Heart left ventricle (tissue), 16 donors: ENCODE measurements around the gene CCL20. TPM values are rescaled to one million over a fixed set of nuclear protein-coding genes. Genes with fewer than 3 reads are reported as not detected.

ENCODE experiments used
- ATAC-seq, 4 donors: fragments of 200-7000 bp; cut with Tn5 transposase; one replicate each; pipeline ENCODE4 v1.9.1; 2020 to 2022; ENCODE audit warnings: moderate library complexity in 4 of 4, mild to moderate bottlenecking in 3 of 4, moderate number of reproducible peaks in 1 of 4
- DNase-seq, 5 donors: peaks; one replicate each; pipeline ENCODE4 v3.0.0-alpha.2; 2020
- H3K27ac ChIP-seq, 12 donors: fragments of 200-600 bp; sonication (generic) in 4 of 12; one replicate each; pipeline versions ENCODE4 v1.5.0 to v1.8.0; 2016 to 2022; ENCODE audit warnings: mild to moderate bottlenecking in 2 of 12
- H3K27me3 ChIP-seq, 9 donors: fragments of 200-600 bp; sonication (generic) in 2 of 9; one replicate each; pipeline versions ENCODE4 v1.5.1 to v1.8.0; 2016 to 2022; ENCODE audit warnings: mild to moderate bottlenecking in 3 of 9
- H3K36me3 ChIP-seq, 9 donors: fragments of 200-600 bp; sonication (generic) in 2 of 9; one replicate each; pipeline versions ENCODE4 v1.5.0 to v1.8.0; 2018 to 2022; ENCODE audit warnings: mild to moderate bottlenecking in 2 of 9
- H3K4me1 ChIP-seq, 12 donors: fragments of 200-600 bp; sonication (generic) in 4 of 12; one replicate each; pipeline versions ENCODE4 v1.5.0 to v1.8.0; 2016 to 2022; ENCODE audit warnings: mild to moderate bottlenecking in 3 of 12
- H3K4me3 ChIP-seq, 12 donors: fragments of 200-600 bp; sonication (generic) in 4 of 12; one replicate each; pipeline versions ENCODE4 v1.5.0 to v1.8.0; 2017 to 2022; ENCODE audit warnings: mild to moderate bottlenecking in 9 of 12, moderate library complexity in 4 of 12
- H3K9me3 ChIP-seq, 12 donors: fragments of 200-600 bp; sonication (generic) in 4 of 12; one replicate each; pipeline versions ENCODE4 v1.5.0 to v1.8.0; 2016 to 2022; ENCODE audit warnings: mild to moderate bottlenecking in 1 of 12
- CTCF ChIP-seq, 12 donors: fragments of 200-600 bp; sonication (generic) in 4 of 12; IDR thresholded peaks; one replicate each; pipeline versions ENCODE4 v1.5.0 to v1.8.0; 2018 to 2022; ENCODE audit warnings: antibody characterized with exemption in 12 of 12, mild to moderate bottlenecking in 5 of 12
- POLR2A ChIP-seq, 2 donors: fragments of 450-650 bp; IDR thresholded peaks; one replicate each; pipeline ENCODE4 v1.6.1; 2017; ENCODE audit warnings: antibody characterized with exemption in 2 of 2, mild to moderate bottlenecking in 2 of 2, moderate library complexity in 2 of 2
- WGBS, 4 donors: extraction: QIAGEN DNeasy Blood & Tissue Kit in 2 of 4; methylation state at CpG; one replicate each; pipeline versions ENCODE4 v1.1.5 to v1.1.7; 2013 to 2018; 5-methylcytosine and 5-hydroxymethylcytosine counted together
- intact Hi-C, 10 donors: fragments of 100-400 bp; cut with DNase I; formaldehyde crosslinking; loops; one replicate each; pipeline versions ENCODE4 v1.11.1 to v1.14.2; 2022
- polyA plus RNA-seq, 2 donors: library from polyadenylated mRNA; stranded (reverse); fragments of 200-250 nt; gene quantifications; one replicate each; pipeline ENCODE4 v1.2.3, GENCODE V29; 2013
- total RNA-seq, 9 donors: library from RNA; depleted of rRNA in 2 of 9; stranded (reverse); fragments of >200 nt in 2 of 9; fragmentation: NEBNext Ultra II Directional in 3 of 9; extraction: Animal tissue kit (Norgen Biotek cat#: 25700) in 3 of 9; gene quantifications; one replicate each; pipeline versions ENCODE4 v1.1.0 to v1.2.4, GENCODE V29; 2016 to 2023
- donor health status: ischemic (EF 13 %, LVEDD 7.1; RV severe dilation, severe dysfunction).
- donor health status: healthy with polysubstance abuse.
- donor health status: DM: no; HTN: yes; CAD: no.
- donor health status: DM: no; HTN: no; CAD: no.
- donor health status: ischemic (EF 25% LVEDD 6.9; RV normal size, moderate dysfunction).
- donor health status: ischemic (EF 25% LVEDD 5.7; RV mildly dilated, moderate dysfunction).
- donor health status: healthy.
- donor health status: DM: yes; HTN: yes; CAD: no.
- donor health status: ischemic (EF 35%, LVEDD 5.7; RV mildly dilated, moderate dysfunction).
- donor health status: nonischemic (EF 11% LVEDD 7.7; RV severe dilation, severe dysfunction).
- donor health status: DM: yes; HTN: yes; CAD: no.
- donor health status: PGD.
- donor health status: ischemic (EF 29% LVEDD 5.4; RV normal size, mild dysfunction).
- donor health status: nonischemic (EF 23%, LVEDD 6.1; RV moderate dilation, normal function).

The CCL20 gene
- total and polyA plus RNA-seq, 11 donors = 0.48 to 1.1 TPM; not detected in 9

GRCh38 chr2:227860221-227860641 lies 46.6 kb downstream of the CCL20 start:
- Histone ChIP-seq H3K27ac (no peak overlapping the region), H3K4me3 (no peak overlapping the region), H3K36me3 (no peaks in the 10 kb centered on the region), H3K27me3 (peaks cover 0 to 5% (median 0%) of the 10 kb centered on the region in 9 donors), H3K4me1 (peaks cover 0 to 22% (median 0%) of the 10 kb centered on the region in 12 donors), H3K9me3 (no peaks in the 10 kb centered on the region)
- intact Hi-C loops = loop anchor here in 1 of 10 donors (10.0 kb wide), 1 partner anchor 455 kb away; no protein-coding TSS in a partner anchor
- DNase-seq = no peak
- TF ChIP-seq CTCF (IDR thresholded peaks at IDR 0.05) (no peak), POLR2A (IDR thresholded peaks at IDR 0.05) (no peak)
- ATAC-seq = peak in 1 of 4 donors; percentile 42
- 73 to 77% (median 75%) methylated on average over 5 to 6 of the region's 6 CpGs for WGBS, 4 donors

GRCh38 chr2:227861011-227861410 lies 47.4 kb downstream of the CCL20 start:
- Histone ChIP-seq H3K4me1 (peaks cover 0 to 22% (median 0%) of the 10 kb centered on the region in 12 donors), H3K9me3 (no peaks in the 10 kb centered on the region), H3K4me3 (no peak overlapping the region), H3K36me3 (no peaks in the 10 kb centered on the region), H3K27me3 (peaks cover 0 to 2% (median 0%) of the 10 kb centered on the region in 9 donors), H3K27ac (no peak overlapping the region)
- DNase-seq (no peak), ATAC-seq (no peak)
- TF ChIP-seq POLR2A (IDR thresholded peaks at IDR 0.05) (no peak), CTCF (IDR thresholded peaks at IDR 0.05) (no peak)
- intact Hi-C loops = loop anchor here in 1 of 10 donors (10.0 kb wide), 1 partner anchor 456 kb away; no protein-coding TSS in a partner anchor
- 44 to 55% (median 51%) methylated on average over 2 of the region's 2 CpGs for WGBS, 4 donors

GRCh38 chr2:227862227-227862740 lies 48.6 kb downstream of the CCL20 start:
- Histone ChIP-seq H3K27ac (no peak overlapping the region), H3K27me3 (peaks cover 0 to 3% (median 0%) of the 10 kb centered on the region in 9 donors), H3K36me3 (no peaks in the 10 kb centered on the region), H3K9me3 (no peaks in the 10 kb centered on the region), H3K4me1 (peaks cover 0 to 22% (median 0%) of the 10 kb centered on the region in 12 donors), H3K4me3 (no peak overlapping the region)
- DNase-seq (no peak), ATAC-seq (no peak)
- intact Hi-C loops = loop anchor here in 1 of 10 donors (10.0 kb wide), 1 partner anchor 457 kb away; no protein-coding TSS in a partner anchor
- no peak for TF ChIP-seq POLR2A (IDR thresholded peaks at IDR 0.05)
- peak in 11 of 12 donors; percentile 30 to 70 (median 54) for TF ChIP-seq CTCF (IDR thresholded peaks at IDR 0.05)
- WGBS, 4 donors = 39 to 51% (median 45%) methylated on average over 8 of the region's 8 CpGs

GRCh38 chr2:227862741-227863588 lies 49.3 kb downstream of the CCL20 start:
- ATAC-seq (peak in 2 of 4 donors; percentile 68 to 75), DNase-seq (peak in 1 of 5 donors; percentile 44)
- H3K36me3 ChIP-seq = no peaks in the 10 kb centered on the region
- intact Hi-C loops = loop anchor here in 1 of 10 donors (10.0 kb wide), 1 partner anchor 458 kb away; no protein-coding TSS in a partner anchor
- H3K27ac ChIP-seq = peak overlapping the region in 2 of 12 donors; percentile 10 to 60
- H3K4me1 ChIP-seq = peaks cover 0 to 22% (median 0%) of the 10 kb centered on the region in 12 donors
- TF ChIP-seq POLR2A (IDR thresholded peaks at IDR 0.05) = no peak
- no peak for TF ChIP-seq CTCF (IDR thresholded peaks at IDR 0.05)
- H3K9me3 ChIP-seq = no peaks in the 10 kb centered on the region
- WGBS, 4 donors = 62 to 72% (median 70%) methylated on average over 7 of the region's 7 CpGs
- H3K27me3 ChIP-seq = peaks cover 0 to 5% (median 0%) of the 10 kb centered on the region in 9 donors
- H3K4me3 ChIP-seq = no peak overlapping the region
